Loucy (cell line): ENCODE measurements around the gene DENND6B.

ENCODE experiments used
- CTCF ChIP-seq: fragments of 200-600 bp; sonication (generic); conservative IDR thresholded peaks from 2 replicates; pipeline ENCODE4 v1.5.1; 2014; ENCODE audit warnings: mild to moderate bottlenecking, antibody characterized with exemption, low read length
- EZH2phosphoT487 ChIP-seq: fragments of 200-600 bp; IDR thresholded peaks from 2 replicates; pipeline ENCODE4 v1.6.1; 2018; ENCODE audit warnings: antibody characterized with exemption, mild to moderate bottlenecking, moderate library complexity, borderline replicate concordance

DNA sequence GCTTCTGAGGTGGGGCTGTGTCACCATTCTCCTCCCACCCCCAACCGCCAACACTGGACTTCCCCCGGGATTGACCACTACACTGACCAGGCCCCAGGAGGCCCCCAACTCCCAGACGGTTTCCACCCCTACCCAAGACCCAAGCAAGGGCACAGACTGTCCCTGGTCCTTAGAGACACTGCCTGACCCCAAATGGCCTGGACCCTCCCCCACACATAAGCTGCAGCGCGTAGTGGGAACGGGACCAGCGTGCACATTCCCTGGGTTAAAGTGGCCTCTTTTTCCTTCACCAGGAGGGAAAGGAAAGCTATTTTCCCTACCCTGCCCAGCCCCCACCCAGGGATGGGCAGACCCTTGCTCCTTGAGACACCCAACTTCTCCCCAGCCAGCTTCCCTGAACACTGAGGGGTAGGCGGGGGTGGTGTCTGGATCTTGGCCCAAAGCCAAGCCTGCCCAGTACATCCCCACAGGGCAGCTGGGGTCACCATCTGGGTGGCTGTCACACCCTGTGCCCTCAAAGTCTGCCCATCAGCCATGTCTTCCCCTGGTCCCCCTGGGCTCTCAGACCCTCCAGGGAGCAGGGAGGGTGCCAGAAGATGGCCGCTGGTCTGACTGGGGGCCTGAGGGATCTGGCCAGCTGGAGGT lies 63.7 kb downstream of the DENND6B start:
- TF ChIP-seq CTCF: no peak
- no peak for TF ChIP-seq EZH2phosphoT487
